Stimulated activated CD4-positive, alpha-beta T cell treated with anti-CD3 and anti-CD28 coated beads, Interleukin-15, amount 100 ng/mL, for 24 hours (primary cell): Measurements from ENCODE around the gene TMEM222.

ENCODE experiments used
- DNase-seq: peaks from one replicate; pipeline ENCODE4 v3.0.0-alpha.2; 2020

TMEM222 gene

GRCh38 chr1:27360159-27361043 is 38.4 kb downstream of the TMEM222 start:
- DNase-seq, result peak; percentile 63

DNA sequence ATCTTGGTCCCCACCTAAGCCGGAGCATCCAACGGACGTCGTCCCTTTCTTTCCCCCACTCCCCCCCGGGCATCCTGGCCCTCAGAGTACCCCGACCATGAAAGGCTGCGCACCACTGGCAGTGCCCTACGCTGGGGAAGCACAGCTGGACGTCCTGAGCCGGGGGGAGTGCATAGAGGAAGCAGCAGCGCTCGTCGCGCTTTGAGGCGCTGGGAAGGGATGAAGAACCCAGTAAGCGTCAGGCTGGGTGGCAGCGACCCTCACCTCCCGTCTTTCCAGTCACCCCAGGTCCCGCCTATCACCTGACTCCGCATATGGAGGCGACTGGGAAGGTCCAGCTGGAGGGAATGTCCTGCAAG is 39.1 kb downstream of the TMEM222 start:
- no peak for DNase-seq

DNA sequence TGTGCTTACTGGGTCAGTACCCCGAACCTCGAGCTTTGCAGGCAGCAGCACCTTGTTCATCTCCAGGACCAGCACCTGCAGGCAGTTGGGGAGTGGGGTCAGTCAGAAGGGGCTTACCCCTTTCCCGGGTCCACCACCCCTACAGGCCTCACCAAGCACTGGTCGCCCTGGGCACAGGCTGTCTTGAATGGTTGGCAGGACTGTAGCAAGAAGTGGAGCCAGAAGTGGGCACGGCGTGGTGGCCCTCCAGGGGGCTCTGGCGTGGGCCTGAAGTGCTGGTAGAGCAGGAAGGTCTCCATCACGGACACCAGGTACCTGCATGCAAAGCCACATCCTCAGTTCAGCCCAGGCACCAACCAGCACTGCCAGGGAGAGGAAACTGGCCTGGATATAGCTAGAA is 39.6 kb downstream of the TMEM222 start:
- no peak for DNase-seq

DNA sequence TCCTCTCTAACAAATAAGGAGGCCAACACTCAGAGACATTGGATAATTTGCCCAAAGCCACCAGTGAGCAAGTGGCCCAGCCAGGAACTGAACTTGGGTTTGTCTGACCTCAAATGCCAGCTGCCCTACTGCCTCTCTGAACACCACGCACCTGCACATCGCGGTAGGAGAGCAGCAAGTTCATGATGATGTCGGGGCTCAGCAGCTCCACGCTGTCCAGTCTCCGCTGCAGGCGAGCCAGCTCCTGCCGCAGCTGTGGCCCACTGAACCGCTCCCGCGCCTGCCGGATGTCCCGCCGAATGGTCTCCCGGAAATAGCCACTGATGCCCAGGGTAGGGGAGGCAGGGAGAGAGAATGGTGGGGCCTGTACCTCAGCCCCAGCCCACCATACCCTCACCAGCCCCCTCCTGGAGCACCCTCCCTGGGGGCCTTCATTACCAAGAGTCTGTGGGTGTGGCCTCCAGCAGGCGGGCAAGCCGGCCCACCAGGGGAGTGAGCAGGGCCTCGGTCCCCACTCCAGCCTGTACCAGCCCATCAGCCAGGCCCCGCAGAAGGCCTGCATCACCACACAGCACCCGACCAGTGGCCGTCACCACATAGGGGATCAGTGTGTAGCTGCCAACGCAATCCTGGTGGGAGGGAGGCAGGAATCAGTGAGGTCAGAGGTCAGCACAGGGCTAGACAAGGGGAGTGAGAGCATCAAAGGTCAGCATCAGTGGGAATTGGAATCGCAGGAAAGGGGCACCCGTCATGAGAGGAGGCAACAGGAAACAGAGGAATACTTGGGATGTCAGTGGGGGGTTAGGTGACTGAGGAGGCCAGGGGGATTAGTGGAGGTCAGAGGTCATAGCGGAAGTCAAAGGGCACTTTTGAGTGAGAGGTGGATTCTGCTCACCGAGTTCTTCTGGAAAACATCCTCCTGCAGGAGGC is 42.1 kb downstream of the TMEM222 start:
- no peak for DNase-seq

DNA sequence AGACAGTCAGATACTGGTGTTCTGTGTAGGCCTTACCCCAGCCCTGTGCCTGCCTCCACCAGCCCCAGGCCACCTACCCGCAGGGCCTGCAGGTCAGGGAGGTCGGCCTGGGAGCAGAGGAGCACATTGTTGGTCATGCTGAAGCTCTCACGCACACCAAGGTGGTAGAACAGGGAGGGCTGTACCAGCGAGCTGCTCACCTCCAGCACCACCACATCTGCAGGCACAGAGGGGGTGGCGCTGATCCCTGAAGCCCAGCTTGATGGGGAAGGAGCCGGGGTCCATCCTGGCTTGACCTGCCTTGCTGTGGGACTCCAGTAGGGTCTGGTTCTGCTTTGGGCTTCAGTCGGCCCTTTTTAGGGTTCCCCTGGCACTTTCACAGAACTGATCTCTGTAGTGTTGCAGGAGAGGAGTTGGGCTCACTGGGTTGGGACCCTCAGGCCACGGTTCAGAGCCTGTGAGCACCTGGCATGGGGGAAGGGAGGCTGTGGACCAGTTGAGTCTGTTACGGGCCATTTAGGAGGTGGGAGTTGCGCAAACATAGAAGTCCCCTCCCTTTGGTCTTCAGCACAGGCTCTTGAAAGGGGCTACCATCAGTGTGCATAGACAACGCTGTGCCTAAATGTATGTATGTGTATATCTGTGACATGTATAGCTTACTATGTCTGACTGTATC is 42.9 kb downstream of the TMEM222 start:
- DNase-seq, result no peak

DNA sequence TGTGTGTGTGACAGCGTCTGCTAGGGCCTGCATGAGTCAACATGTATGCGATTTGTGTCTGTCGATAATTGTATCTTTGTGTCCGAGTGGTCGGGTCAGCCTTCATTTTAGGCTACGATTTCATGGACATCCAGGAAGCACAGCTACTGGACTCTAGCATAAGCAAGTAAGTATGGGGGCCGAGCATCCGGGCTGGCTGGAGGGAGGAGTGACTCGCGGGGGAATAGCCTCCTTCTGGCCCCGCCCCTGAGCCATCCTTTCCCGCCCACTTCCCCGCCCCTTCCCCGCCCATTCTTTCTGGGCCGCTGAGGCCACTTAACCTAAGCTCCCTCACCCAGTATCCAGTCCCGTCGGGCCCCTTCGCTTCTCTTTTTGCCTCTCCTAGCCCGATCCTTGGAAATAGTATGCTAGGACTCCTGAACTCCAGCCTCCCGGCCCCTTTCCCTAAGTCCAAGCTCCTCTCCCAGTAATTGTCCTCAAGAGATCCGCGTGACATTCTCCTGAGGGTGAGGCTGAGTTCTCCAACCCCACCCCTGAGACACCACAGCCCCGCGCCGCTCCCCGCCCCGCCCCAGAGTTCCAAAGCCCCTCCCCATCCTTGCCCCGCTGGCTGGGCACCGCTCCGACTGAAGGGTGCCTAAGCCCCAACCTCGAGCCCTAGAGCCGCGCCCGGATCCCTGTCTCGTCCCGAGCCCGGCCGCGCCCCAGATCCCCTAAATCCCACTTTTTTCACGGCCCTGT is 43.6 kb downstream of the TMEM222 start:
- peak; percentile 84 for DNase-seq

GRCh38 chr1:27366113-27366410 is 44.1 kb downstream of the TMEM222 start:
- peak; percentile 92 for DNase-seq

- DNase-seq, result peak; percentile 81
These were observed 44.6 kb downstream of the TMEM222 start, which contains the start of gene MAP3K6 for GRCh38 chr1:27366411-27367159. MAP3K6 (minus strand) TSS chr1:27366961; CDS start chr1:27366597, 364 bp downstream.

DNA sequence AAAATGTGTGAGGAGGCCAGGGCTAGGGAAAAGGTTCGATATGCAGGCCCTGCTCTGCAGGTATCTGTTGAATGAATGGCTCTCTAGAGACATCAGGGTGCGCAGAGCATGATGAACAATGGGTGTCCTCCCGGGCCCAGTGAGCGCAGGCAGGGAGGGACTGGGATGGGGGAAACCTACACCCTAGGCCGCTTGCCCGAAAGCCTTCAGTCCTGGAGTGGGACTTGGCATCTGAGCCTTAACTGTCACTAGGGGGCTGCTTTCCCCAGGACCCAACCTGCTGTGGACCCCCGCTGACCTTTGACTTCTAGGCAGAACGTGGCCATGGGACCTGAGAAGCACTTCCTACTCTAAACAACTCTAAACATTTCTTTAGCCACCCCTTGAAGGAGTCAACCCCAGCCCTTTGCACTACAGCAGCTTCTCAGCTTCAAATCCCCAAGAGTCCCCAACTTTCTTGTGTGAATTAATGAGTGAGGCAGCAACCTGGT is 45.2 kb downstream of the TMEM222 start:
- no peak for DNase-seq

- DNase-seq, result no peak
These were observed 47.1 kb downstream of the TMEM222 start for GRCh38 chr1:27368869-27369582.

GRCh38 chr1:27372022-27372807 is 50.3 kb downstream of the TMEM222 start:
- DNase-seq, result no peak

DNA sequence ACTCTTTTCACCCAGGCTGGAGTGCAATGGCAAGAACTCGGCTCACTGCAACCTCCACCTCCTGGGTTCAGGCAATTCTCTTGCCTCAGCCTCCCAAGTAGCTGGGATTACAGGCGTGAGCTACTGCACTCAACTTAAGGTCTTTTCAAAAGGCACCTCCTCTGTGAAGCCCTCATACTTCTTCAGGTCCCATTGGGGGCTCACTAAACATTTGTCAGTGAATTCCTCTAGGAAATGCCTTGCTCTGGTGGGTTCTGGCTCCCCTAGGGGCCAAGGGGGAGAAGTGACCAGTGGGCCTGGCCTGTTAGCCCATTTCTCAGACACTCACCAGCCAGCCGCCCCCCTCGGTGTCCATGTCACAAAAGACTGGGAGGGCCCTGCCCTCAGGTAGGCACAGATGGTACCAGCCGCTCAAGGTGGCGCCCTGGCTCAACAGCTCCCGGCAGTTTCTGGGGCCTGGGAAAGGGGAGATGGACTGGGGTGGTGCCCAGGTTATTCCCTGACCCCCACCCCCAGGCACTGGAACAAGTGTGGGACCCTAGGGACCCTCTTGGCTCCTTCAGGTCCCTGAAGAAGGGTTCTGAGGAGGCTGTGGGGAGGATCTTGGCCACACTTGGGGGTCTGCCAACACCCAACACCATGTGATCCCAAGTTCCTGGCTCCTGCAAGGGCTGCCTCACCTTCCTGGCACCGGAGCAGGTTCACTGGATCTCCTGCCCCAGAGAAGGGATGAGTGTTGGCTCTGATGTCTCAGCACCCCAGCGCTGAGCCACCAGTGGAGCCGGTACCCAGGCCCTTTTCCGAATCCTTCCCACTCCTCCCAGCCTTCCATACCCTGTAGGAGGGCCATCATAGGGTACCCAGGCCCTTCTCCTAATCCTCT is 51.1 kb downstream of the TMEM222 start:
- no peak for DNase-seq

DNA sequence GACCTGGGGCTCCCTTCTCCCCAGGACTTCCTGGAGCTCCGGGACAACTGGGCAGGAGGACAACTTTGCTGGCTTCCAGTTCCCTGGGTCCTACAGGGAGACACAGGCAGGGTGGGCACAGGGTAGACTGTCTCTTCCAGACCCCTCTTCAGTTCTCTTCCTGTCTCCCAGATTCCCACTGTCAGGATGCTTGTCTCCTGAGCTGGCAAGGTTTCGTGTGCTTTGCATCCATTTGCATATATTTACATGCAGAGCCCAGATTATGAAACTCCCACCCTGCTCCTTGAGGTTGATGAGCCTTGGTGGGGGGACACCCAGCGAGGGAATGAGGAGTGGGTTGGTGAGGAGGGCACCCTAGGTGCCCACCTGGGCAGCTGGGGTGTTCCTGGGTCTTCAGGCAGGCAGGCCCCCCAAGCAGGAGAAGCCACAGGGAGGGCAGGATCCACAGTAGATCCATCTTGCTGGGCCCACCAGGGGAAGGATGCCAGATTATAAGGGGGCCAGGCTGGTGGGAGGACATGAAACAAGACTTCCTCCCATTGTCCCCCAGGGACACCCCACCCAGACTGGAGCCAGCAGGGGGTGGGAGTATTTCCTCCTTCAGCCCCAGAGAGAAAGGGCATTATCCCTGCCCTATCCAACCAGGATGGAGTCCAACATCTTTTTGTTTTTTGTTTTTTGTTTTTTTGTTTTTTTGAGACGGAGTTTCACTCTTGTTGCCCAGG is 52.6 kb downstream of the TMEM222 start, which contains the start of gene FCN3:
Gene FCN3, minus strand, starts transcription at position 463 of the 725 bp plus-strand sequence. Its CDS starts 6 bp downstream, at position 457.
- DNase-seq, result no peak

GRCh38 chr1:27377760-27378495 is 56.0 kb downstream of the TMEM222 start:
- DNase-seq, result no peak

GRCh38 chr1:27379564-27380122 is 57.7 kb downstream of the TMEM222 start:
- DNase-seq, result no peak

- no peak for DNase-seq
These were observed 58.3 kb downstream of the TMEM222 start for GRCh38 chr1:27380224-27380623.
